ENCODE measurements around the gene HDAC7.
A peak's percentile ranks its signal among the peaks of the same experiment; 100 is the strongest.

Gene HDAC7

DNA sequence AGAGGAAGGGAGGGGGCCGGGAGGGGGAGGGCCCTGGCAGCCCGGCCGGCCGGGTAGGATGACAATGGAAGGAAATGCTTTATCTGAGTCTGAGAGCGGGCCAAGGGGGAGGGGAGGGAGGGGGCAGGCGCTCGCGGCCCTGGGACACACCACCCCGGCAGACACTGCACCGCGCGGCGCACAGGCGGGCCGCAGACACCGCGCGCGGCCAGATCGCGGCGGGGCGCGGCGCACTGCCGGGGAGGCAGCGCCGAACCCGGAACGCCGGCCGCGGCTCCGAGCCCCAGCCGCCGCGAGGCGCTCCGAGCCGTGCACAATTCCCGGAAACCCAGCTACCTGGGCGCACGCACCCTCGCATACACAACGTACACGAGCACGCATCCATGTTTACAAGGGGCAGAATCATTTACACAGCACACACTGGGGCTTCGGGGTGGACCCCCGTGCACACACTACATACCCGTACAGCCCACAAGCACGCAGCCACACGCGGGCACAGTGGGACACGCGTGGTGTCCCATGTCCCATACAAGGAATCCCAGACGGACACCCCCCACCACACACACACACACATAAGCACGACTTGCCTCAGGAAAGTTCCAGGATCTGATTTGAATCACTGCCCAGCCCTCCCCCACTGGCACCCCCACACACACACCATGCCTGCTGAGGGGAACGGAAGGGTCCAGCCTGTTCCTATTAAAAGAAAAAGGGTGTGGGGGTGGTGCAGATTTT lies at the start of gene HDAC7:
Gene HDAC7 (minus strand): TSS at position 8 of the 735 bp plus-strand sequence. CDS start 118 bp downstream, outside the sequence.
- DNase-seq: peak; percentile 82

DNA sequence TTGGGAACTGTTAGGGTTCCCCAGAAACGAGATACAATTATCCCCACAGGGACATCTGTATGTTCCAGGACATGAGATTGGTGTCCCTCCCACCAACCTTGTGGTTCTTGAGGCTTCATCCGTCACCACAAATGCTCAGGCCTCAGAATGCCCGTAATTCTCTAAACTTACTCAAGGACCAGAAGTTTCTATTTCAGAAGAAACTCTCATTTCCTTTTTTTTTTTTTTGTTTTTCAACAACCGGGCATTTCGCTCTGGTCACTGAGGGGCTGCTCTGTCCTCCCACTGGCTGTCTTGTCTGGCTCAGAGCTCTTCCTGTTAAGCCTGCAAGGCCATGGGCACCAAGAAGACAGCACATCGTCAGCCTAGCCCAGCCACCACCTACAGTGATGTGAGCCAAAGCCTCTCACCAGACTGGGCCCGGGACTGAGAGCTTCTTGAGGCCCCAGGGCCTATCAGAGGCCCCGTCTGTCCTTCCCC lies 48.9 kb upstream of the HDAC7 start:
- DNase-seq: no peak

DNA sequence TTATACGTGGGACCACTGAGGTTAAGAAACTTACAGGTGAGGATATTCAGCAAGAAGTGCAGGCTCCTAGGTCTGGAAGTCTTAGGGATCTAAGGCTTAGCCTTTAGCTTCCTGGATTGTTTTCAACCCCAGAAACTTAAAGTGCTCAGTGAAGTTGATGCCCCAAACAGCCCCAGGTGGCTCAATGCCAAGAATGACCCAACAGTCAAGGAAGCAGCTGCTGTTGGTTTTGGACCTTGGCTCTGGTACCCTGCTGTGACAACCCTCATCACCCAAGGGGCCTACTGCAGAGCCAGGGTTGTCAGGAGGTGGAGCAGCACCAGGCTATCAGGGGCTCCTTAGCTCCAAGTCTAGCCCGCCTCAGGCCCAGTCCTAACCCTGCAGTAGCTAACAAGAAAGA lies 48.3 kb upstream of the HDAC7 start:
- DNase-seq: no peak

DNA sequence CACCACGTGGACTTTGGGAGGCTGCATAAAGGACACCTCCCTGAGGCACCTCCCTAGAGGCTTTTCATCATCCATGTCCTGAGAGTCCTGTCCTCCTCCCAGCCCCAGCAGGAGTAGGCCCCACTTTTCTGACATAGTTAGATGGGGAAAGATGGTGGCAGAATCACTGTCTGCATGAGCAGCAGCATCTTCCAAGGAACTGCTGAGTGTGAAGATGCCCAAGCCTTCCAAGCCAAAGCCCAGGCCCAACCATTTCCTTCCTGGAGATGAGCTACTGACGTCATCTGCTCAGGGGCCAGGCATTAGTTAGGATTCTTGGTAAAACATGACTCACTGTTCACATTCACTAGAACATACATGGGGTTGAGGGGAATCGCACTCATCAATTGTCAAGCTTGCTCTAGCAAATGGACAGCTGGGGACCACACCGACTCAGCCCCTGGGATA lies 47.8 kb upstream of the HDAC7 start:
- DNase-seq: no peak

DNA sequence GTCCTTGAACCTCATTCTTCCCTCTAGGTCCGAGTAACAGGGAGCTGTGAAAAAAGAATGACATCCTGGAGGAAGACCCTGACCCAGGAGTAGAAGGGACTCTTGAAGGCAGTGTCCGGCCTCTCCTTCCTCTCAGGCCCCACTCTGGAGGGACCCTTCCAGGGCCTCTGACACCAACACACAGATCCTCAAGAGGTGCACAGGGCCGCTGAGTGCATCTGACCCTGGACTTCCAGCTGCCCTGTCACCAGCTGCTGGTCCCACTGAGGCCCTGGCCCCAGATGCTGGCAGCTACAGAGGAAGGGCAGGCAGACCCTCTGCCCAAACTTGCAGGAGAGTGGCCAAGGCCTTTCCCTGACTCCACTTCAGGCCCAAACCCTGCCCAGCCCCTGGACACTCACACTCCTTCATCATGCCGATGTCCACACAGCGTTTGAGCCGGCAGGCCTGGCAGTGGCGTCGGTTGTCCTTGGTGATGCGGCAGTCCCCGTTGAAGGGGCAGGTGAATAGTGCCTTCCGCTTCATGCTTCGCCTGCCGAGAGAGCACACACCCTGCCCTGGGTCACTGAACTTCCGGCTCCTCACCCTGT lies 45.0 kb upstream of the HDAC7 start:
- no peak for DNase-seq

DNA sequence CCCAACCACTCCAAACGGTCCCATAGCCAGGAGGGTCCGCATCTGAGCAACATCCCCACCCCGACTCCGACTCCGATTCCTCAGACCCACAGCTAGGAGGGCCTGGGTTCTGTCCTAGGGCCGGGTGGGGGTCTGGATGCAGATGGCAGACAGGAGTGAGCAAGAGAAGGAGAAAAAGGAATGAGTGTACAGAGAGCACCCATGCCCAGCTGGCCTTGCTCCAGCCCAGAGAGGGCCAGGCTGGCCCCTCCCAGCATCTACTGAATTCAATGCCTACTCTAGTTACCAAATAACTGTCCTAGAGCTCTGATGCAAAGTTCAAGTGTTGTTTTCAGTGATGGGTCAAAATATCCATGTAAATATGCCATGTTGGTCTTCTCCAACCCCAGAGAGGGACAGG lies 44.3 kb upstream of the HDAC7 start:
- DNase-seq: no peak

DNA sequence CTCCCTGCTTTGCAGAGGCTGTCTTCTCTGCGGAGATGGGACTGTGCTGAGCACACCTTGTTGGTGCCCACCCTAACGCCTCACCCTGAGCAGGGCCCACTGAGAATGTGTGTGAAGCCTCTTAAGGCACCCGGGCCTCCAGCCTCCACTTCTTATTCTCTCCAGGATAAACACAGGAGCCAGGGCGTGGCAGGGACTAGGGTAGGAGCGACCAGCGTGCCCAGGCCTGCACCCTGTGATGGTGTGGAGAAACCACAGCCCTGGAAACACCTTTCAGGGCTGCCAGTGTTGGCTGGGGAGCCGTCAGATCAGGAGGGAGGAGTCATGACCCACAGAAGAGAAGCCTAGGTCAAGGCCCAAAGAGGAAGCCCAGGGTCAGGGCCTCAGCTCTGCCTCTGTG lies 43.8 kb upstream of the HDAC7 start:
- no peak for DNase-seq

DNA sequence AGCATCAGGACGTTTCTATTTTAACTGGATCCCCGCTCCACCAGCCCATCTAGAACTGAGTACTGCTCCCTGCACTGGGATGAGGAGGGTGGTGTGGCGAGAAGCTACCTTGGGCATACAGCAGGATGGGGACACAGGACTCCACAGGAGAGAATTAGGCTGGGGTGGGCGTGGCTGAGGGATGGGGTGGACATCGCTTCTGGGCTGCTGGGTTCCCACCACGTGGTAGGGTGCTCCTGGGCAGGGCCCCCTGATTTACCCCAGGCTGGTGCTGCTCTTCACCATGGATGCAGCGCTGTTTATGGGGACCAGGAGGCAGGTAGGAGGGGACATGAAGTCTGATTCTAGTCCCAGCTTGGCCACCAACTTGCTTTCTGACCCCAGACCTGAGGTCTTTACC lies 43.2 kb upstream of the HDAC7 start:
- DNase-seq: no peak

DNA sequence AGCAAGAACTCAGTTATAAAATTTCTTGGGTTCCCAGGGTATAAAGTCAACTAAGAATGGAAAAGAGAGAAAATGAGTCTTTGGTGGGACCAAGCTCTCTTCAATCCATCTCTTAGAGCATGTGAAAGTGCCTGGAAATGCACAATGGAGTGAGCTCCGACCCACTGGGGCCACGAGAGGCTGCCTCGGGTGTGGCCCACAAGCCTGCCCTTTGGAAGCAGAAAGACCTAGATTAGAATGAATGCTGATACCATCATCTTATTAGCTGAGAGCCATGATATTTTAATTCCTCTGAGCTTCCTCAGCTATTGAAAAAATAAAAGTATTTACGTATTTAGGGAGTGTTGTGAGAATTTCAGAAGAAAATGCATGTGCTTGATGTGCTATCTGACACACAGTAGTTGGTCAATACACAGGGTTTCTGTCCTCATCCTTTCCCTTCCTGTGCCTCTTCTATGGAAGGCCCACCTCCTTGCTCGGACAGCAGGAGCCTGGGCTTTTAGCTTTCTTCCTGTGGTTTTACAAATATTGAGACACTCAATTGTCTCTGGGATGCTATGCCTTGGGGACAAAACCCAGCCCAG lies 42.6 kb upstream of the HDAC7 start:
- no peak for DNase-seq

DNA sequence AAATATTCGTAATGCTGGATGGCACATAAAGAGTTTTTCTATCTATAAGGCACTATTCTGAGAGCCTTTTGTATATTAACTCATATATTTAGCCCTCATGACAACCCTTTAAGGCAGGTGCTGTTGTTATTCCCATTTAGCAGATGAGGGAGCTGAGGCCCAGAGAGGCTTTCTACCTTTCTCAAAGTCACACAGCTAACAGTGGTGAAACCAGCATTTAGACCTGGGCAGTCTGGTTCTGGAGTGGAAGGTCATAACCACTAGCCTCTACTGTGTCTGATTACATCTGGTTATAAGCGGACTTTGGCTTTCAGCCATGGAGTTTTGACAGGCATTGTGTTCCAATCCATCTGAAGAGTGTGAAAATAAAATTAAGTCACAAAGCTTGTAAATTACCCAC lies 41.2 kb upstream of the HDAC7 start:
- DNase-seq: no peak

DNA sequence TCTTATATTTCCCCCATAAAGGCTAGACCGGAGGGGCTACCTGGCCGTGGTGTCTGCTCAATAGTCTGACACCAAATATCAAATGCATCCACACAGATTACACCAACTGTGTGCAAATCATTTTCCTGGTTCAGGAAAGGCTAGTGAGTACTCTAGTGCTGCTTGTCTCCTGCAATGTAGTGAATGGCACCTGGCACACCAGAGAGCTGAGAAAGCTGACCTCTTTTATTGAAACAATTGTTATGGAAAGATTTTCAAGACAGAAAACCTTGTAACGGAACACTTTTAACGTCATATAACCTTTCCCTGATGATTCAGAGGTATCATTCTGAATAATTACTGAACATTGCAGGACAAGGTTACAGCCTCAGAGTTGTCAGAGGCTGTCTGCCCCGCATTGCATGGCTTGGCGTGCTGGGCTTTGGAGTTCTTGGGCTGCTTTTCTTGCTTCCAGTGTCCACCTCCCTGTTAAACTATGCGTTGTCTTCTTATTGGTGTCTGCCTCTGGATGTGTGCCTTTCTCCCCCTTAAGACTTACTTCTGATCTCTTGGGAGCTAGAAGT lies 40.7 kb upstream of the HDAC7 start:
- peak; percentile 74 for DNase-seq

DNA sequence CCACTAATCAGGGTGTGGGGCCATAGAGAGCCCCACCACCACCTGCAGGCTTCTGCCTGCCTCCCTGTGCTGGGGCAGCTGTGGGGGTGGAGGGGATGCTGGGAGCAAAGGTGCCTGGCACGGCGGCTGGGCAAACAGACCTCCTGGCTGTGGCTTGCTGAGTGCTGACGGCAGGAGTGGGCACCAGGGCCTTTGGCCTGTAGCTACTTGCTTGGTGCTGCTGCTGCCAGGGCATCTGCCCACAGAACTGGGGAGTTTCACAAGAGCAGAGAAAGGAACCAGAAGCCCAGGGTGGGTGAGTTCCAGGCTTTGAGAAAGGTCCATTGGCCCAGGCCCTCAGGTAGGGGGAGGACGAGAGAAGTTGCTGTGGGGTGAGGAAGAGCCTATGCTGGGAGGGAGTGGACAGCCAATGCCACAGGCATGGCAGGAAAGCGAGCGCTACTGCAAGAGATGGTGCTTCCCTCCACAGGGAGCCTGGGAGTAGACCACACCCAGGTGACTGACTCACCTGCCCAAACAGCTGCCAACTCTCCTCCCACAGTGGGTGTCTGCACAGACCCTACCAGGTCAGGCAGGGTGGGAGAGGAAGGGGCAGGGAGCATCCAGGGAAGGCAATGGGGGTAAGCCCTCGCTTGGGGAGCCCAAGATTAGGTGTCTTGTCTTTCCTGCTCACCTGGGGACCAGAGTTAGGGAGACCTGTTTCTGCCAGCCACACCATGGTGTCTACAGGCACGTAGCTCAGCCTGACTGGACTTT lies 39.0 kb upstream of the HDAC7 start:
- no peak for DNase-seq

DNA sequence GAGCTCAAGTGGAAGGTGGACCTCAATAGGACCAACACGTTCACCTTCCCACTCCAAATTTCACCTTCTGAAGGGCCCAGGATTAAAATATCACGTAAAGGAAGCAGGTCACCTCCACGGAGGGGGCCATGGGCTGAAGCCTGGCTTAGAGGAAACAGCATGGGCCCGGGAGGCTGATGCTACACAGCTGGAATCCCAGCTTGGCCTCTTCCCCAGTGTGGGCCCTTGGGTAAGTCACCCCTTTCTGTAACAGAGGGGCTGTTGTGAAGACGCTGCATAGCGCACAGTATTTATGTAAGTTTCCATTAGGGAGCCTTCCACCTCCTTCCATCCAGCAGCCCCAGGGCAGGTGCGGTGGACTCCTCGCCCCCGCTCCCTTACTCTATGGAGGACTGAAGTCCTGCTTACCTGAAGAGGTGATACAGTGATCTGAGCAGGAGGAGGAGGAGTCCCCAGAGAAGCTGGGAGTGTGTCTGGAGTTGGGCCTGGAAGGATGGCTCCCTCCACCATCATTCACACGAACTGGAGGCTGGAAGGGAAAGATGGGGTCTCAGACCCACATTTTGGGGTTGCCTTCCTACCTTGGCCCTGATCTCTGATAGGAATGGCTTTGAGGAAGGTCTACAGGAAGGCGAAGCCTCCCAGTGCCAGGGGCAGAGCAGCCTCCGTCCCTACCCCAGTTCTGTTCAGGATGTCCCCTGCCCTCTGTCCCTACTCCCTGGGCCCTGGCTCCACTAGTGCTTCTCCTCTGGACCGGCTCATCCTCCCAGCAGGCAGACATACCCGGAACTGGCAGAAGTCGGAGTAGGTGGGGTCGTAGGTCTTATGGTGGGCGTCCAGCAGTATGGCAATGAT lies 37.2 kb upstream of the HDAC7 start:
- no peak for DNase-seq

DNA sequence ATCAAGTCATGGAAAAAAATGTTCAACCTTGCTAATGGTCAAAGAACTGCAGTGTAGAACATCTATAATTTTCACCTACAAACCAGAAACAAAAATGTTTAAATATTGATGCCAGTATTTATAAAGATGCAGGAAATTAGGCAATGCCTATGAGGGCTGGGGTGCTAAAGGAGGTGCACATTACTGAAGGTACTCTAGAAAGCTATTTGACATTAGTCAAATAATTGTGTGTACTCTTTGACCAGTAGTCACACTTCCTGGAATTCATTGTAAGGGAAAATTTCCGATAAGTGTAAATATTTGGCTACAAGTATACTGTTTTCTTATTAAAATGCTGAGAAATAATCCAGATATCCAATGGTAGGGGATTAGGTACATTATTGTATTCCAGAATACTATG lies 36.4 kb upstream of the HDAC7 start:
- DNase-seq: no peak

DNA sequence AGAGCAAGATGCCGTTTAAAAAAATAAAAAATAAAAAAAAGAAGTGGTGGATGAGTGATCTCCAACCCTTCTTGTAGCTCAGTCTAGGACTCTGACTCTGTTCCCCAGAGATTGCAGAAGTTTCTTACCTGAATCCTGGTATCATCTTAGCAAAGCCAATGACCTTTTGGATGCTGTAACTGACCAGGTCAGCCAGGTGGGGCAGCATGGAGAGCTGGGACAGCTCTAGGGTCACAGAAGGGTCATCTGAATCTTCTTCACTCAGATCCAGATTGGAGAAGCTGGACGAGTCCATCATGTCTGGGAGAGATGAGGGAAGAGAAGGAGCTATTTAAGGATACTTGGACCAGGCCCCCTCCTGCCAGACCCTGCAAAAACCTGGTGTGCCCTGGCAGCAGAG lies 35.8 kb upstream of the HDAC7 start:
- no peak for DNase-seq

DNA sequence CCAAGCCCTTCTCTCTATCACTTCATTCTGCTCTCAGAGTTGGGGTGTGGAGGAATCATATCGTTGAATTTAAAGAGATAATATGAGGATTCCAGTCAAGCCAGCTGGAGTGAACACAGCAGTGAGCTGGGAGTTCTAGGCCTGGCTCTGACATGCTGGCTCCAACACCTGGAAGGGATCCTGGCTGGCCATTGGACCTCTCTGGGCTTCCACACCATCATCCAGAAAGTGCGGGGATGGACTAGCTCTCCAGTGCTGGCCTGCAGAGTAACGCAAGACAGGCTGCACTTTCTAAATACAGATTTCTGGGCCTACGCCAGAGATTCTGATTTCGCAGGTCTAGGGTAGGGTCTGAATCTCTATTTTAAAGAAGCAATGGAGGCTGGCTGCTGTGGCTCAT lies 34.8 kb upstream of the HDAC7 start:
- no peak for DNase-seq

DNA sequence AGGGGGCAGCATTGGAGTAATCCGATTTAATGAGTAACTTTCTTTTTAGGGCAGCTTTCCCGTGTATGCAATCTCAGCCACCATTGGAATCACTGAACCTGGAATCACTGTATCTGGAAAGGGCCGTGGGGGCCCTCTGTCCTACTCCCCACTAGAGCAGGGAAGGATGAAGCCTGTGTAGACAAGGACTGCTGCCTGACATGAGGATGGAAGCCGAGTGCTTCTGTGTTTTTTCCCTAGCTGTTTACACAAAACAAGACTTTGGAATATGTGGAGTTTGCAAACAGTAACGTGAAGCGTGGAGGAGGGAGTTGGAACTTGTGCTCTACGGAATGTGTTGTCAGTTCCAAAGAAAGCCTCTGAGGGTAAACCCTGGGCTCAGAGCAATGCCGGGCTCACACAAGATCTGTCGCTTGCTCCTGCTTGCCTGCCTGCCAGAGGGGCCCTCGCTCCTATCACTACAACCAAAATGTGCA lies 32.4 kb upstream of the HDAC7 start:
- DNase-seq: no peak

DNA sequence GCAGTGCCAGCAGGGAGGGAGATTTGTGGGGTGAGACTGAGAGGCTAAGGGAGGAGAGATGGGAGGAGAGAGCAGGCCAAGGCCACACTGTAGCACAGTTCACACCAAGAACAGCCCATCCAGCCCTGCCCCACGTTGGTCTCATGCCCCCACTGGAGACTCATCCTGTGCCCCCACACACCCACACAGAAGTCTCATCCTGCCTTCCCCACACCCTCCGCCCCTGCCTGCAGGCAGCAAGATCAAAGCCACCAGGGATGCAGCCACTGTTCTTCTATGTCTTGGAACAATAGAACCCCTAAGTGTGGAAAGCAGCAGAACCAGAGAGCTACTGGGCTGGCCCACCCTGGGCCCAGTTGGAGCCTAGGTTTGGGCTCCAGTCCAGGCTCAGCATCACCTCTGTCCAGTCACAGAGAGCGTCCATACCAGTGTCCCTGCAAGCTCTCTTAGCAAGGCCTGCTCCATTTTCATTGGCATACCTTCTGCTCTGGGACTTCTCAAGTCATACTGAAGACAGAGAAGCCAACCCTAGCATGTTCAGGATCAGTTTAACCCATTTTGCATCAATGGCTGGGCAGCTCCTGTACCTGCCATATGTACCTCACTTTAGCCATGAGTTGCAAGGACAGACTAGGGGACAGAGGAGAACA lies 31.7 kb upstream of the HDAC7 start:
- no peak for DNase-seq

DNA sequence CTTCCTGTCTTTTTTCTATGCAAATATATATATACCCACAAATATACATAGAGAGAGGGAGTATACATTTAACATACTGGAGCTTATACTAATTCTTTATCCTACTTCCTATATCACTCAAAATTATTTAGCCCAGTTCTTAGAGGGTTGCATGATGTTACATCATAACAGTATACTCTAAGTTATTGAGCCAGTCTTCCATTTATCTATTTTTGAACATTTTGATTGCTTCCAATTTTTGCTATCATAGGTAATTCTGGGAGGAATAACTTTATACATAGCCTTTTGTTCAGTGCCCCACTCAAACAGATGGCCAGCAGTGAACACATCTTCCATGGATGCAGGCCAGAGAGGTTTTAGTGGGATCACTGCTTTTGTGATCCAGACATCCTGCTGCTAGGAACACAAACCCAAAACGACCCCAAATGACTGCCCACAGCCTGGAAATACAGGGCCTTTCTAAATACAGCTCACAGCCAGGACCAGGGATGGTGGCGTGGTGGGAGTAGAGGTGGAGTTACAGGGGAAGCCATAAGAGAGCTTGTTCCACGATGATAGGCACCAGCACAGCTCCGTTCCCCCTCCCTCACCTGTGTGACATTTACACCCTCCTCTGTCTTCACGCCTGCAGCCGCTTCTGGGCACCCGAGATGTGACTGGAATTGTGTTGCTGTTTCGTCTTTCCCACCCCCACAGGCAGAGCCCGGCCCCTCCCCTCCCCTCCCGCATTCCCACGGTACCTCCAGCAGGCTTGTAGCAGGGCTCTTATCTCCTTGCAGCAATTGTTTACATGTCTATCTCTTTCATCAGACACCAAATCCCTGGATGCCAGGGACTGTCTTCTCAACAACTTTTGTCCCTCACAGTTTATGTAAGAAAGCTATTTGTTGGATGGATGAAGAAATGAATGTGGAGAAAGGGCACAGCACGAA lies 30.7 kb upstream of the HDAC7 start:
- DNase-seq: no peak

DNA sequence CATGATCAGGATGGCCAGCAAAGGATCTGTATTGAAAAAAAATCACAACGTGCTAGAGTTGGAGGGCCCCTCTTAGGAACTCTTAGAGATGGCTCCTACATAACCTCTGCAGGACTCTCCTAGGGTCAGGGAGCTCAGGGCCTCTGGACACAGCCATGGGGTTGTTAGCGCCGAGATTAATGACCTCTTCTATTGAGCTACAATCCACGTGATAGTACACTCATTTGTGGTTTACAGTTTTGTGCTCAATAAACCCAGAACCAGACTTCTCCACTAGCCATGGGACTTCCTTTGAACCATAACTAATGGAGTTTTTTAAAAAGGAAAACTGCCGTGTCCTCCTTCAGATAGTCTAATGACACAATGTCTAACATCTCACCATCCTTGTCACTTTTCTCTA lies 29.6 kb upstream of the HDAC7 start:
- DNase-seq: no peak
